K562 (cell line): Measurements from ENCODE around the gene BCAR3. TPM values are rescaled to one million over a fixed set of nuclear protein-coding genes. Genes with fewer than 3 reads are reported as not detected.

ENCODE experiments used
- ATAC-seq: fragments of 200-7000 bp; cut with Tn5 transposase; 3 replicates; pipeline ENCODE4 v1.9.1; 2020; ENCODE audit warnings: moderate library complexity
- BruUV-seq: library from RNA; stranded (reverse); fragments of 400-500 nt; replicated peaks from 2 replicates; lab custom pipeline; 2021; lab: Mats Ljungman, UMichigan
- CTCF ChIA-PET: fragments of 300-600 bp; formaldehyde crosslinking; extraction: SDS; loops from one replicate; lab custom pipeline; 2021; ENCODE audit warnings: low intra/inter-chr PET ratio; lab: Yijun Ruan, JAX
- POLR2A ChIA-PET: fragments of 300-600, 350-650 bp; sonication (Branson Sonifier 250); formaldehyde crosslinking; extraction: SDS; loops from one replicate; lab custom pipeline; 2021; ENCODE audit warnings: antibody characterized with exemption, inconsistent platforms; lab: Yijun Ruan, JAX
- DNase-seq, 4 experiments: peaks; one replicate each; pipeline versions ENCODE4 v3.0.0 to v3.0.0-alpha.2; 2011 to 2018; ENCODE audit warnings: low spot score in 3 of 4, mixed read lengths in 3 of 4; ENCODE audit errors: extremely low read depth in 1 of 4
- FAIRE-seq: peaks from 2 replicates; lab custom pipeline; 2011; peaks lifted over from hg19 to GRCh38; lab: Jason Lieb, UNC
- H2AFZ ChIP-seq: 2 replicates; pipeline ENCODE4 v1.6.0; 2011; ENCODE audit warnings: low read depth, low read length, control low read depth, inconsistent platforms
- H3K27ac ChIP-seq: fragments of 200-600 bp; 3 replicates; pipeline ENCODE4 v1.8.0; 2011; ENCODE audit warnings: low read depth, mild to moderate bottlenecking, control low read depth, inconsistent platforms, low read length, moderate library complexity, mixed read lengths; ENCODE audit errors: extremely low read depth
- H3K27me3 ChIP-seq, 2 experiments: fragments of 300-600 bp in 1 of 2; 2 replicates in 1 of 2; 3 replicates in 1 of 2; pipeline versions ENCODE4 v1.6.0 to v1.8.0; 2011; ENCODE audit warnings: inconsistent platforms in 2 of 2, low read length in 2 of 2, mild to moderate bottlenecking in 1 of 2, mixed read lengths in 1 of 2, moderate library complexity in 1 of 2; ENCODE audit not compliant: control insufficient read depth in 2 of 2, insufficient read depth in 2 of 2
- H3K36me3 ChIP-seq: fragments of 300-600 bp; 3 replicates; pipeline ENCODE4 v1.8.0; 2011; ENCODE audit warnings: mild to moderate bottlenecking, low read length, inconsistent platforms; ENCODE audit not compliant: control insufficient read depth, insufficient read depth
- H3K4me1 ChIP-seq, 2 experiments: fragments of 200-600 bp in 1 of 2; replicated peaks in 1 of 2; 2 replicates in 1 of 2; 3 replicates in 1 of 2; pipeline versions ENCODE4 v1.5.1 to v1.8.0; 2011; ENCODE audit warnings: inconsistent platforms in 2 of 2, low read length in 2 of 2, mild to moderate bottlenecking in 1 of 2, mixed read lengths in 1 of 2, moderate library complexity in 1 of 2; ENCODE audit not compliant: control insufficient read depth in 2 of 2, insufficient read depth in 2 of 2
- H3K4me2 ChIP-seq: 2 replicates; pipeline ENCODE4 v1.6.1; 2011; ENCODE audit warnings: low read length, control low read depth, inconsistent platforms, mixed read lengths; ENCODE audit not compliant: insufficient read depth
- H3K4me3 ChIP-seq: fragments of 200-600 bp; sonication (generic), shearing (Covaris generic); 2 replicates; pipeline ENCODE4 v1.5.1; 2016; ENCODE audit warnings: control low read depth, inconsistent platforms
- H3K79me2 ChIP-seq: fragments of 200-600 bp; 3 replicates; pipeline ENCODE4 v1.8.0; 2011; ENCODE audit warnings: low read length, inconsistent platforms; ENCODE audit not compliant: control insufficient read depth, insufficient read depth
- H3K9ac ChIP-seq, 2 experiments: 2 replicates each; pipeline versions ENCODE4 v1.6.0 to v1.6.1; 2011; ENCODE audit warnings: low read depth in 2 of 2, low read length in 2 of 2, control low read depth in 1 of 2, inconsistent platforms in 1 of 2, mild to moderate bottlenecking in 1 of 2, mixed read lengths in 1 of 2; ENCODE audit not compliant: insufficient read depth in 1 of 2
- H3K9me1 ChIP-seq: one replicate; pipeline ENCODE4 v1.6.0; 2011; ENCODE audit warnings: inconsistent platforms, mild to moderate bottlenecking, low read length, moderate library complexity; ENCODE audit not compliant: control insufficient read depth, insufficient read depth
- H3K9me3 ChIP-seq: replicated peaks from 2 replicates; pipeline ENCODE4 v1.5.1; 2011; ENCODE audit warnings: low read depth, low read length, inconsistent platforms; ENCODE audit not compliant: control insufficient read depth, insufficient read depth
- H4K20me1 ChIP-seq: replicated peaks from 2 replicates; pipeline ENCODE4 v1.6.1; 2011; ENCODE audit warnings: low read length, inconsistent platforms, mixed read lengths; ENCODE audit not compliant: control insufficient read depth, insufficient read depth
- BCL6 ChIP-seq: fragments of 250-450 bp; sonication (Bioruptor Pico); IDR thresholded peaks from 2 replicates; pipeline ENCODE4 v1.4.0; 2020
- C11orf30 ChIP-seq: fragments of 450-650 bp; IDR thresholded peaks from 2 replicates; pipeline ENCODE4 v1.6.1; 2016; ENCODE audit warnings: low read depth, mild to moderate bottlenecking
- E2F3 ChIP-seq: fragments of 250-450 bp; sonication (Bioruptor Pico); IDR thresholded peaks from 2 replicates; pipeline ENCODE4 v1.4.0; 2020; ENCODE audit warnings: mild to moderate bottlenecking
- E2F5 ChIP-seq: sonication (generic); formaldehyde crosslinking; IDR thresholded peaks from 2 replicates; pipeline ENCODE4 v1.8.0; 2022; ENCODE audit warnings: mild to moderate bottlenecking, missing genetic modification reagents
- MAFG ChIP-seq: fragments of 450-650 bp; conservative IDR thresholded peaks from 2 replicates; pipeline ENCODE4 v1.6.1; 2016; ENCODE audit warnings: missing genetic modification characterization, missing compliant biosample characterization
- PRDM10 ChIP-seq: fragments of 450-650 bp; IDR thresholded peaks from 2 replicates; pipeline ENCODE4 v1.6.1; 2018; ENCODE audit not compliant: partially characterized antibody
- SAP30 ChIP-seq: fragments of 200-600 bp; sonication (generic); IDR thresholded peaks from 2 replicates; pipeline ENCODE4 v1.6.1; 2012; ENCODE audit warnings: borderline replicate concordance, low read depth, mild to moderate bottlenecking, moderate library complexity, low read length, control low read depth, inconsistent platforms; ENCODE audit not compliant: insufficient read depth, poor library complexity, severe bottlenecking
- SNRNP70 ChIP-seq: fragments of 200-400 bp; formaldehyde crosslinking; optimal IDR thresholded peaks from 2 replicates; pipeline ENCODE3; 2017; ENCODE audit warnings: low read depth, low read length
- ZFP30 ChIP-seq: fragments of 250-450 bp; sonication (Bioruptor Pico); IDR thresholded peaks from 2 replicates; pipeline ENCODE4 v1.8.0; 2022; ENCODE audit warnings: moderate library complexity, mild to moderate bottlenecking, inconsistent platforms, borderline replicate concordance
- WGBS: fragments of 100-300 bp; shearing (Covaris generic); methylation state at CpG from one replicate; pipeline ENCODE4 v1.1.6; 2016; ENCODE audit warnings: low coverage, mixed read lengths; ENCODE audit not compliant: insufficient coverage; ENCODE audit errors: missing lambda C conversion rate; 5-methylcytosine and 5-hydroxymethylcytosine counted together
- in situ Hi-C: fragments of 300-500 bp; cut with MboI; formaldehyde crosslinking; loops from 4 replicates; pipeline ENCODE4 v1.15.0; 2018; ENCODE audit warnings: inconsistent platforms, mixed read lengths
- intact Hi-C: fragments of 100-400 bp; cut with micrococcal nuclease; formaldehyde crosslinking; loops from 2 replicates; pipeline ENCODE4 v1.14.2; 2022
- polyA plus RNA-seq, 8 experiments: library from polyadenylated mRNA; depleted of rRNA in 4 of 8; stranded (reverse) in 5 of 8; unstranded in 3 of 8; fragments of >200 nt; fragmentation: Nextera tagmentation in 2 of 8; fragmentation: Illumina TruSeq in 1 of 8; extraction: Ambion mirVana in 2 of 8; extraction: Trizol in 1 of 8; gene quantifications; 2 replicates each; pipeline versions ENCODE4 v1.2.1 to v1.2.3, GENCODE V29; 2011 to 2014; ENCODE audit warnings: inconsistent platforms in 1 of 8, missing spikeins in 1 of 8
- total RNA-seq, 7 experiments: library from RNA; depleted of rRNA in 6 of 7; stranded (reverse); fragments of >200 nt in 6 of 7; fragmentation: Illumina TruSeq in 2 of 7; extraction: Trizol in 2 of 7; gene quantifications; 2 replicates each; pipeline versions ENCODE4 v1.2.1 to v1.2.3, GENCODE V29; 2011 to 2021; ENCODE audit warnings: low replicate concordance in 1 of 7
- TF ChIP-seq, protein P1 (sequence below), 2 experiments: fragments of 450-650 bp; formaldehyde crosslinking in 1 of 2; IDR thresholded peaks; 2 replicates each; pipeline versions ENCODE4 v1.4.0 to v1.6.1; 2014 to 2020; ENCODE audit warnings: mild to moderate bottlenecking in 2 of 2, borderline replicate concordance in 1 of 2, low read depth in 1 of 2

BCAR3 gene
- total and polyA plus RNA-seq, 9 of the 15 experiments (the other 6 are each of a cell fraction or from before 2014, with no cell fraction given), result 1.8 to 6.3 (median 3.8) TPM

- ATAC-seq, result no peak
- H3K36me3 ChIP-seq, result no peaks in the 10 kb centered on the region
- no peaks in the 10 kb centered on the region for H3K79me2 ChIP-seq
- no TSS peak for BruUV-seq
- no peak overlapping the region for H3K9ac ChIP-seq
- no peaks in the 10 kb centered on the region for H3K9me3 ChIP-seq
- ChIA-PET POLR2A (interaction anchor here (1.0 to 1.5 kb wide), 2 partner anchors 9 to 16 kb away, joined by 4 to 9 read pairs; no protein-coding TSS in a partner anchor), CTCF (no interaction called here)
- no peaks in the 10 kb centered on the region for H3K27me3 ChIP-seq
- FAIRE-seq, result no peak
- no peak overlapping the region for H3K4me2 ChIP-seq
- in situ Hi-C loops (no loop called here), intact Hi-C loops (no loop called here)
- 89% methylated on average over 1 of the region's 1 CpG for WGBS
- H3K4me1 ChIP-seq, result no peaks in the 10 kb centered on the region
- no peak overlapping the region for H3K27ac ChIP-seq
- H3K9me1 ChIP-seq, result no peaks in the 10 kb centered on the region
- DNase-seq, result no peak
- H4K20me1 ChIP-seq, result no peaks in the 10 kb centered on the region
- no peak overlapping the region for H3K4me3 ChIP-seq
- no peak overlapping the region for H2AFZ ChIP-seq
- no peak for TF ChIP-seq PRDM10
- no peak for TF ChIP-seq E2F3 (CRISPR knock-in tag)
- TF ChIP-seq, protein P1, sequence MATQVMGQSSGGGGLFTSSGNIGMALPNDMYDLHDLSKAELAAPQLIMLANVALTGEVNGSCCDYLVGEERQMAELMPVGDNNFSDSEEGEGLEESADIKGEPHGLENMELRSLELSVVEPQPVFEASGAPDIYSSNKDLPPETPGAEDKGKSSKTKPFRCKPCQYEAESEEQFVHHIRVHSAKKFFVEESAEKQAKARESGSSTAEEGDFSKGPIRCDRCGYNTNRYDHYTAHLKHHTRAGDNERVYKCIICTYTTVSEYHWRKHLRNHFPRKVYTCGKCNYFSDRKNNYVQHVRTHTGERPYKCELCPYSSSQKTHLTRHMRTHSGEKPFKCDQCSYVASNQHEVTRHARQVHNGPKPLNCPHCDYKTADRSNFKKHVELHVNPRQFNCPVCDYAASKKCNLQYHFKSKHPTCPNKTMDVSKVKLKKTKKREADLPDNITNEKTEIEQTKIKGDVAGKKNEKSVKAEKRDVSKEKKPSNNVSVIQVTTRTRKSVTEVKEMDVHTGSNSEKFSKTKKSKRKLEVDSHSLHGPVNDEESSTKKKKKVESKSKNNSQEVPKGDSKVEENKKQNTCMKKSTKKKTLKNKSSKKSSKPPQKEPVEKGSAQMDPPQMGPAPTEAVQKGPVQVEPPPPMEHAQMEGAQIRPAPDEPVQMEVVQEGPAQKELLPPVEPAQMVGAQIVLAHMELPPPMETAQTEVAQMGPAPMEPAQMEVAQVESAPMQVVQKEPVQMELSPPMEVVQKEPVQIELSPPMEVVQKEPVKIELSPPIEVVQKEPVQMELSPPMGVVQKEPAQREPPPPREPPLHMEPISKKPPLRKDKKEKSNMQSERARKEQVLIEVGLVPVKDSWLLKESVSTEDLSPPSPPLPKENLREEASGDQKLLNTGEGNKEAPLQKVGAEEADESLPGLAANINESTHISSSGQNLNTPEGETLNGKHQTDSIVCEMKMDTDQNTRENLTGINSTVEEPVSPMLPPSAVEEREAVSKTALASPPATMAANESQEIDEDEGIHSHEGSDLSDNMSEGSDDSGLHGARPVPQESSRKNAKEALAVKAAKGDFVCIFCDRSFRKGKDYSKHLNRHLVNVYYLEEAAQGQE (IDR thresholded peaks at IDR 0.05; ENCODE audit: borderline replicate concordance), result no peak
- TF ChIP-seq, protein P1 (CRISPR knock-in tag; IDR thresholded peaks at IDR 0.05; ENCODE audit: low read depth), result no peak
- no peak for TF ChIP-seq SAP30
- TF ChIP-seq SNRNP70, result no peak
- TF ChIP-seq BCL6 (CRISPR knock-in tag), result no peak
- TF ChIP-seq C11orf30, result no peak
- TF ChIP-seq E2F5 (CRISPR knock-in tag), result no peak
- no peak for TF ChIP-seq ZFP30 (CRISPR knock-in tag)
- no peak for TF ChIP-seq MAFG
These were observed 139.2 kb downstream of the BCAR3 start for GRCh38 chr1:93542398-93542797.
